ENCODE results near the gene TRAK1. TPM values are rescaled to one million over a fixed set of nuclear protein-coding genes. Genes with fewer than 3 reads are reported as not detected.

Gene TRAK1
- total and polyA plus RNA-seq, 4 donors: 18.2 to 65.4 (median 32.5) TPM

- Histone ChIP-seq H3K4me3 (no peak overlapping the region), H3K27me3 (ENCODE audit: control insufficient read depth in 3 of 3, insufficient read depth in 3 of 3, low read length in 2 of 3) (no peaks in the 10 kb centered on the region), H3K27ac (ENCODE audit: low read depth in 1 of 2, low read length in 1 of 2) (no peak overlapping the region), H3K4me1 (ENCODE audit: control insufficient read depth in 5 of 5, insufficient read depth in 5 of 5, low read length in 5 of 5) (peaks cover 0 to 2% (median 0%) of the 10 kb centered on the region in 5 donors), H3K9me3 (ENCODE audit: control insufficient read depth in 4 of 4, insufficient read depth in 3 of 4, low read length in 3 of 4) (no peaks in the 10 kb centered on the region), H3K36me3 (ENCODE audit: control insufficient read depth in 4 of 4, insufficient read depth in 4 of 4, low read length in 4 of 4) (peaks cover 0 to 44% (median 13%) of the 10 kb centered on the region in 4 donors), H3K9ac (ENCODE audit: insufficient read depth in 1 of 2, low read length in 2 of 2) (no peak overlapping the region)
- DNase-seq (no peak), ATAC-seq (ENCODE audit: insufficient read depth, low FRiP score) (no peak)
- no peak for TF ChIP-seq CTCF (IDR thresholded peaks at IDR 0.05; ENCODE audit: control extremely low read depth, extremely low read depth)
- 93 to 96% methylated on average over 34 to 35 of the region's 35 CpGs for WGBS, 2 donors
These were observed 111.2 kb downstream of the TRAK1 start for GRCh38 chr3:42202217-42202865.

- Histone ChIP-seq H3K36me3 (ENCODE audit: control insufficient read depth in 4 of 4, insufficient read depth in 4 of 4, low read length in 4 of 4) (peaks cover 5 to 35% (median 11%) of the 10 kb centered on the region in 4 donors), H3K27ac (ENCODE audit: low read depth in 1 of 2, low read length in 1 of 2) (no peak overlapping the region)
- DNase-seq: no peak
These were observed 113.9 kb downstream of the TRAK1 start for GRCh38 chr3:42204867-42205599.

GRCh38 chr3:42205800-42206514 is 114.8 kb downstream of the TRAK1 start:
- TF ChIP-seq CTCF (IDR thresholded peaks at IDR 0.05; ENCODE audit: control extremely low read depth, extremely low read depth): no peak

More at GRCh38 chr3:42204867-42205599, 113.9 kb downstream of the TRAK1 start:
- Histone ChIP-seq H3K4me3 (no peak overlapping the region), H3K27me3 (ENCODE audit: control insufficient read depth in 3 of 3, insufficient read depth in 3 of 3, low read length in 2 of 3) (no peaks in the 10 kb centered on the region), H3K9me3 (ENCODE audit: control insufficient read depth in 4 of 4, insufficient read depth in 3 of 4, low read length in 3 of 4) (no peaks in the 10 kb centered on the region), H3K4me1 (ENCODE audit: control insufficient read depth in 5 of 5, insufficient read depth in 5 of 5, low read length in 5 of 5) (peaks cover 0 to 2% (median 0%) of the 10 kb centered on the region in 5 donors), H3K9ac (ENCODE audit: insufficient read depth in 1 of 2, low read length in 2 of 2) (no peak overlapping the region)
- no peak for ATAC-seq (ENCODE audit: insufficient read depth, low FRiP score)
- WGBS, 2 donors: 69 to 92% methylated on average over 2 of the region's 2 CpGs
- no peak for TF ChIP-seq CTCF (IDR thresholded peaks at IDR 0.05; ENCODE audit: control extremely low read depth, extremely low read depth)

More at GRCh38 chr3:42205800-42206514, 114.8 kb downstream of the TRAK1 start:
- H3K9me3 ChIP-seq (ENCODE audit: control insufficient read depth in 4 of 4, insufficient read depth in 3 of 4, low read length in 3 of 4): no peaks in the 10 kb centered on the region
- H3K4me1 ChIP-seq (ENCODE audit: control insufficient read depth in 5 of 5, insufficient read depth in 5 of 5, low read length in 5 of 5): peaks cover 0 to 2% (median 0%) of the 10 kb centered on the region in 5 donors
- no peak for ATAC-seq (ENCODE audit: insufficient read depth, low FRiP score)
- H3K27me3 ChIP-seq (ENCODE audit: control insufficient read depth in 3 of 3, insufficient read depth in 3 of 3, low read length in 2 of 3): no peaks in the 10 kb centered on the region
- 96 to 97% methylated on average over 4 of the region's 4 CpGs for WGBS, 2 donors
- H3K36me3 ChIP-seq (ENCODE audit: control insufficient read depth in 4 of 4, insufficient read depth in 4 of 4, low read length in 4 of 4): peaks cover 5 to 32% (median 13%) of the 10 kb centered on the region in 4 donors
- no peak overlapping the region for H3K27ac ChIP-seq (ENCODE audit: low read depth in 1 of 2, low read length in 1 of 2)
- no peak overlapping the region for H3K4me3 ChIP-seq
- no peak overlapping the region for H3K9ac ChIP-seq (ENCODE audit: insufficient read depth in 1 of 2, low read length in 2 of 2)
- DNase-seq: no peak

Measured in lung (tissue), 12 donors.